Measurements from ENCODE around the gene AKAP4.
A peak's percentile ranks its signal among the peaks of the same experiment; 100 is the strongest.

AKAP4 gene

DNA sequence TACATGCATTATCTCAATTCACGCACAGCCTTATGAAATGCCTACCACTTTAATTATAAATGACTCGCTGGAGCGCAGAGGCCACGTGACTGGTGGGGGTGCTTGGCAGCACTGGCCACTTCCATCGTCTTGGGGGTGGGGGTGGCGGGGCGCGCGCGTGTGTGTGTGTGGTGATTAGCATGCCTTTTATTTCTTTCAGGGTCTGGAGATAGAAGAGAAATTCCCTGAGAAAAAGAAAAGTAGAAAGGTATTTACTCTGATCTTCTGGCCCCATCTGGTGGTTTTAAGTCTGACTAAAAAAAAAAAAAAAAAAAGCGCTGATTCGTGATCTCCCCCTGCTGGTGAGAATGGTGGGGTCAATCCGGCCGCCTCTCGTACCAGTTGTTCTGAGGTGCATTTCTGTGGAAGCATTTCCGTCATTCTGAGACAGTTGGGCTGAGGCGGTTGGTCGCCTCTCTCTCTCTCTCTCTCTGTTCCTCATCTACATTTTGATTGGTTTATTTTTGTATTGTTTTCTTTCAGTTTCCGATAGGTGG lies 3.6 kb upstream of the AKAP4 start, which contains the start of gene CCNB3:
Gene CCNB3 (plus strand): TSS at position 402 of the 536 bp plus-strand sequence. CDS start 80,399 bp downstream, outside the sequence.
- Histone ChIP-seq H4K20me1 (ENCODE audit: insufficient read depth, low read length) (no peaks in the 10 kb centered on the region), H3K4me1 (ENCODE audit: insufficient read depth, low read length) (no peaks in the 10 kb centered on the region), H2AFZ (ENCODE audit: low read depth, low read length) (no peak within 1 kb of the TSS), H3K4me2 (ENCODE audit: insufficient read depth, low read length) (no peak within 1 kb of the TSS), H3K27me3 (ENCODE audit: insufficient read depth, low read length, poor library complexity) (no peaks in the 10 kb centered on the region), H3K36me3 (ENCODE audit: insufficient read depth, low read length) (no peaks in the 10 kb centered on the region), H3K9me3 (ENCODE audit: insufficient read depth, low read length, severe bottlenecking) (no peaks in the 10 kb centered on the region), H3K4me3 (ENCODE audit: low read depth in 1 of 2, low read length in 2 of 2) (no peak within 1 kb of the TSS), H3K27ac (ENCODE audit: low read length) (no peak within 1 kb of the TSS), H3K9ac (ENCODE audit: low read depth, low read length) (no peak within 1 kb of the TSS), H3K79me2 (ENCODE audit: insufficient read depth, low read length) (no peaks in the 10 kb centered on the region)
- ATAC-seq (ENCODE audit: insufficient read depth, low read depth), result no peak
- no peak for TF ChIP-seq EZH2 (IDR thresholded peaks at IDR 0.05; ENCODE audit: borderline replicate concordance, low read depth, low read length, severe bottlenecking)
- TF ChIP-seq, protein P1, sequence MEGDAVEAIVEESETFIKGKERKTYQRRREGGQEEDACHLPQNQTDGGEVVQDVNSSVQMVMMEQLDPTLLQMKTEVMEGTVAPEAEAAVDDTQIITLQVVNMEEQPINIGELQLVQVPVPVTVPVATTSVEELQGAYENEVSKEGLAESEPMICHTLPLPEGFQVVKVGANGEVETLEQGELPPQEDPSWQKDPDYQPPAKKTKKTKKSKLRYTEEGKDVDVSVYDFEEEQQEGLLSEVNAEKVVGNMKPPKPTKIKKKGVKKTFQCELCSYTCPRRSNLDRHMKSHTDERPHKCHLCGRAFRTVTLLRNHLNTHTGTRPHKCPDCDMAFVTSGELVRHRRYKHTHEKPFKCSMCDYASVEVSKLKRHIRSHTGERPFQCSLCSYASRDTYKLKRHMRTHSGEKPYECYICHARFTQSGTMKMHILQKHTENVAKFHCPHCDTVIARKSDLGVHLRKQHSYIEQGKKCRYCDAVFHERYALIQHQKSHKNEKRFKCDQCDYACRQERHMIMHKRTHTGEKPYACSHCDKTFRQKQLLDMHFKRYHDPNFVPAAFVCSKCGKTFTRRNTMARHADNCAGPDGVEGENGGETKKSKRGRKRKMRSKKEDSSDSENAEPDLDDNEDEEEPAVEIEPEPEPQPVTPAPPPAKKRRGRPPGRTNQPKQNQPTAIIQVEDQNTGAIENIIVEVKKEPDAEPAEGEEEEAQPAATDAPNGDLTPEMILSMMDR (IDR thresholded peaks at IDR 0.05; ENCODE audit: borderline replicate concordance, extremely low read depth, low read length, poor library complexity, severe bottlenecking), result peak; percentile 56
- DNase-seq, result peak; percentile 18

DNA sequence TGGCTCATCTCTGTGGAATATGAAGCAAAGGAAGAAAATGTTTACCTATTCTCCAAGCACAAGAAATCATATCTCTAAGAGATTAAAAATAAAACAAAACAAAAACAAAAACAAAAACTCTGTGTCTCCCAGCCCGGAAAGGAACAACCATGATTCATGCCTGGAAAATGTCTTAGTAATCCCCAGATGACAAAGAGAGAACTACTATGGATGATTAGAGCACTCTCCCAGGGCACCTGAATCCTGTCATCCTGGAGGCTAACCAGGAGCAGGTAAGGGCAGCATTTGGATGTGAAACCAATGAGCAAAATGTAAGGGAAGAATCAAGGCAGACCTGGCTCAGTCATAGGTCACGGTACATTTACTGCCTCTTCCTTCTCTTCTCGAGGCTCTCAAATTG lies 1.7 kb upstream of the AKAP4 start:
- Histone ChIP-seq H3K9me3 (ENCODE audit: insufficient read depth, low read length, severe bottlenecking) (no peaks in the 10 kb centered on the region), H3K9ac (ENCODE audit: low read depth, low read length) (no peak overlapping the region), H3K4me1 (ENCODE audit: insufficient read depth, low read length) (no peaks in the 10 kb centered on the region), H3K4me3 (ENCODE audit: low read depth in 1 of 2, low read length in 2 of 2) (no peak overlapping the region), H3K4me2 (ENCODE audit: insufficient read depth, low read length) (no peak overlapping the region), H4K20me1 (ENCODE audit: insufficient read depth, low read length) (no peaks in the 10 kb centered on the region), H2AFZ (ENCODE audit: low read depth, low read length) (no peak overlapping the region), H3K79me2 (ENCODE audit: insufficient read depth, low read length) (no peaks in the 10 kb centered on the region), H3K27ac (ENCODE audit: low read length) (no peak overlapping the region), H3K36me3 (ENCODE audit: insufficient read depth, low read length) (no peaks in the 10 kb centered on the region), H3K27me3 (ENCODE audit: insufficient read depth, low read length, poor library complexity) (no peaks in the 10 kb centered on the region)
- ATAC-seq (ENCODE audit: insufficient read depth, low read depth), result no peak
- no peak for TF ChIP-seq EZH2 (IDR thresholded peaks at IDR 0.05; ENCODE audit: borderline replicate concordance, low read depth, low read length, severe bottlenecking)
- DNase-seq, result no peak

DNA sequence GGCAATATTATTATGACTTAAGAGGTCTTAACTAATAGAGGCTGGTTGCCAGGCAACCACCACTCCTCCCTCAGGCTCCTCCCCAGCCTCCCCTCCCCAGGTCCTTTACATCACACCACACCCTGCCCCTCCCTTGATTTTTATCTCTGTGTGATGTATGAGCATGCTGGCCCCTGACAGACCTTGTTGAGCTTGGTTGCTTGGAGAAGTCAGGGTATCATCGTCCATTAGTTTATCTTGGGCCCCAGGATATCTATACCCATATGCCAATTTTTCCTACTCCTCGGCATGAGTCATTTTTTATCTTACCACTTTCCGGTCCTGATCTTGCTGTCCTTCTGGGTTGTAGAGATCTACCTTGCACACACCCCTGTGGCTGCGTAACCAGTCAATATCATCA lies 2.5 kb downstream of the AKAP4 start:
- TF ChIP-seq EZH2 (IDR thresholded peaks at IDR 0.05; ENCODE audit: borderline replicate concordance, low read depth, low read length, severe bottlenecking), result no peak
- TF ChIP-seq, protein P1 (IDR thresholded peaks at IDR 0.05; ENCODE audit: borderline replicate concordance, extremely low read depth, low read length, poor library complexity, severe bottlenecking), result no peak
- Histone ChIP-seq H3K4me2 (ENCODE audit: insufficient read depth, low read length) (no peak overlapping the region), H4K20me1 (ENCODE audit: insufficient read depth, low read length) (no peaks in the 10 kb centered on the region), H3K79me2 (ENCODE audit: insufficient read depth, low read length) (no peaks in the 10 kb centered on the region), H3K36me3 (ENCODE audit: insufficient read depth, low read length) (no peaks in the 10 kb centered on the region), H3K27me3 (ENCODE audit: insufficient read depth, low read length, poor library complexity) (no peaks in the 10 kb centered on the region), H3K4me1 (ENCODE audit: insufficient read depth, low read length) (no peaks in the 10 kb centered on the region), H3K9ac (ENCODE audit: low read depth, low read length) (no peak overlapping the region), H2AFZ (ENCODE audit: low read depth, low read length) (no peak overlapping the region), H3K27ac (ENCODE audit: low read length) (no peak overlapping the region), H3K4me3 (ENCODE audit: low read depth in 1 of 2, low read length in 2 of 2) (no peak overlapping the region), H3K9me3 (ENCODE audit: insufficient read depth, low read length, severe bottlenecking) (no peaks in the 10 kb centered on the region)
- ATAC-seq (ENCODE audit: insufficient read depth, low read depth) (no peak), DNase-seq (no peak)

DNA sequence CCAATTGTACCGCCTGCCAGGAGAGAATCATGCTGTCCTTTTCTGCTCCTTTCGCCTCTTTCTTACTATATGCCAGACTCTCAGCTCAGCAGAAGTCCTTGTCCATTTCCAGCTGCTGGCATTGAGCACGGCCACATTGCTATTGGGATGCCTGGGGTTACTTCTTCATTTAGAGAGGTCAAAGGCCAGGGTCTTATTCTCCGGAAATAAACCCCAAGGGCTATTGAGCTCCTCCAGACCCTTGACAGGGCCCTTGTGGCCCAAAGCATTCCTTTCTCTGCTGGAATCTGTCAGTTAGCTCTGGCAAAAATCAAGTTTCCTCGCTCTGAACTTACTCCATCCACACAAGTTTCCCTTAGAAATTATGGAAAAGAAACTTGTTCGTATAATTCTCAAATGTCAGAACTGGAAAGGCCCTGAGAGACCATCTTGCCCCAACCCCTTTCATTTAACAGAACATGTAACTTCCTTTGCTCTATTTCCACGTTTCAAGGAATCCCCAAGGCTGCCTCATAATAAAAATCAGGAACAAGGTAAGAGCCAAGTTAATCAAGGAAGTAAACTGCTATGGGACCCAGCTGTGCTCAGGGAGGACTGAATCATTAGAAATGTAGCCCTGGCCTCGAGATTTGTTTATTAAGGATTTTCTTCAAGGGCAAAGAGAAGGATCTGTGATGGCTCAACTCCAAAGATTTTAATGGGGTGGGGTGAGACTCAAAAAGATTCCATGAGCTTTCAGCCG lies 11.8 kb downstream of the AKAP4 start:
- ATAC-seq (ENCODE audit: insufficient read depth, low read depth) (no peak), DNase-seq (no peak)
- Histone ChIP-seq H3K9me3 (ENCODE audit: insufficient read depth, low read length, severe bottlenecking) (no peaks in the 10 kb centered on the region), H4K20me1 (ENCODE audit: insufficient read depth, low read length) (no peaks in the 10 kb centered on the region), H3K27ac (ENCODE audit: low read length) (no peak overlapping the region), H3K4me2 (ENCODE audit: insufficient read depth, low read length) (no peak overlapping the region), H3K4me3 (ENCODE audit: low read depth in 1 of 2, low read length in 2 of 2) (no peak overlapping the region), H3K4me1 (ENCODE audit: insufficient read depth, low read length) (no peaks in the 10 kb centered on the region), H3K9ac (ENCODE audit: low read depth, low read length) (no peak overlapping the region), H2AFZ (ENCODE audit: low read depth, low read length) (no peak overlapping the region), H3K27me3 (ENCODE audit: insufficient read depth, low read length, poor library complexity) (no peaks in the 10 kb centered on the region), H3K79me2 (ENCODE audit: insufficient read depth, low read length) (no peaks in the 10 kb centered on the region), H3K36me3 (ENCODE audit: insufficient read depth, low read length) (no peaks in the 10 kb centered on the region)
- no peak for TF ChIP-seq EZH2 (IDR thresholded peaks at IDR 0.05; ENCODE audit: borderline replicate concordance, low read depth, low read length, severe bottlenecking)
- TF ChIP-seq, protein P1 (IDR thresholded peaks at IDR 0.05; ENCODE audit: borderline replicate concordance, extremely low read depth, low read length, poor library complexity, severe bottlenecking), result no peak

Data from DND-41 (cell line).